Epithelial cell of esophagus (primary cell): ENCODE data around the gene C22orf15.

ENCODE experiments used
- DNase-seq: peaks from one replicate; pipeline ENCODE4 v3.0.0; 2010; ENCODE audit warnings: low read depth
- H3K4me3 ChIP-seq: 2 replicates; pipeline ENCODE4 v1.5.1; 2011; ENCODE audit warnings: mild to moderate bottlenecking, low read length, control low read depth
- CTCF ChIP-seq: IDR thresholded peaks from 2 replicates; pipeline ENCODE4 v1.5.1; 2011; ENCODE audit warnings: low read depth, mild to moderate bottlenecking, low read length, control low read depth, inconsistent platforms; ENCODE audit not compliant: insufficient read depth; ENCODE audit errors: missing control alignments

The C22orf15 gene

DNA sequence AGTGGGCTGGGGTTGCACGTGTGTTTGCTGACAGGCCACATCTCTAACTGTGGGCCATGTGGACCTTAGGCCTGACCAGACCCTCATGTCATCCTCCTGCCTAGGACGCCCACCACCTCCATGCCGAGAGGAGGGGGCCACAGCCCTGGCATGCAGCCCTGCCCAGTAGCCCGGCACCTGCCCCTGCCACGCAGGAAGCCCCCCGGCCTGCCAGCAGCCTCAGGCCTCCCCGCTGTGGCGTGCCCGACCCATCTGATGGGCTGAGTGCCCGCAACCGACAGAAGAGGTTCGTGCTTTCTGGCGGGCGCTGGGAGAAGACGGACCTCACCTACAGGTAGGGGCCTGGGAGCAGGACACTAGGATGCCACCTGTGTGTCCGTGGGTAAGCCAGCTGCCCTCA is 16.3 kb downstream of the C22orf15 start:
- no peak overlapping the region for H3K4me3 ChIP-seq
- no peak for TF ChIP-seq CTCF
- DNase-seq, result no peak

- no peak overlapping the region for H3K4me3 ChIP-seq
- DNase-seq, result no peak
- no peak for TF ChIP-seq CTCF
Observed at GRCh38 chr22:23779731-23780130, 16.9 kb downstream of the C22orf15 start.

GRCh38 chr22:23780146-23780748 is 17.5 kb downstream of the C22orf15 start:
- TF ChIP-seq CTCF, result no peak
- DNase-seq, result no peak
- no peak overlapping the region for H3K4me3 ChIP-seq

GRCh38 chr22:23781065-23781464 is 18.3 kb downstream of the C22orf15 start:
- DNase-seq, result no peak
- TF ChIP-seq CTCF, result no peak
- no peak overlapping the region for H3K4me3 ChIP-seq

GRCh38 chr22:23781511-23782183 is 18.9 kb downstream of the C22orf15 start:
- H3K4me3 ChIP-seq, result no peak overlapping the region
- TF ChIP-seq CTCF, result no peak
- DNase-seq, result peak; percentile 87

- no peak overlapping the region for H3K4me3 ChIP-seq
- TF ChIP-seq CTCF, result no peak
Observed at GRCh38 chr22:23782252-23782651, 19.5 kb downstream of the C22orf15 start.

DNA sequence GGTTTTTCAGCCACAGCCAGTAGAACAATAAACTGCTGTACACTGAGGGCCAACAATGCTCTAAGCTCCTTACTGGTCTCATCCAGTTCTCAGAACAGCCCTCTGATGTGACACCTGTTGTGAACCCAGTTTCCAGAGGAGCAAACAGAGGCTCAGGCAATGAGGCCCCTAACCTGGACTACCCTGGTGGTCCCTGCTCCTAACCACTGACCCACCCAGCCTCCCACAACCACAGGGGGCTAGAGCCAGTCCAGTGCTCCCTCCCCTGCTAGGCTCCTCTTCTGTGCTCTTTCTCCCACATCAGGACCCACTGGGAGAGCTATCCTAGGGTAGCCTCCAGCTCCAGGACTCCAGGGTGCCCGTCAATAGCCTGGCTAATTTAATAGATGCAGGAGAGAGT is 19.9 kb downstream of the C22orf15 start:
- no peak for TF ChIP-seq CTCF
- no peak overlapping the region for H3K4me3 ChIP-seq
- no peak for DNase-seq

More at GRCh38 chr22:23782252-23782651, 19.5 kb downstream of the C22orf15 start:
- DNase-seq, result no peak
